H7 (cell line): Measurements from ENCODE around the gene OR1L6. TPM values are rescaled to one million over a fixed set of nuclear protein-coding genes. Genes with fewer than 3 reads are reported as not detected.

Source experiments
- DNase-seq: peaks from one replicate; pipeline ENCODE4 v3.0.0; 2012
- H3K27me3 ChIP-seq: 2 replicates; pipeline ENCODE4 v1.6.0; 2011; ENCODE audit warnings: mild to moderate bottlenecking, low read length; ENCODE audit not compliant: control insufficient read depth, insufficient read depth
- H3K36me3 ChIP-seq: replicated peaks from 2 replicates; pipeline ENCODE4 v1.5.1; 2011; ENCODE audit warnings: low read length; ENCODE audit not compliant: control insufficient read depth, insufficient read depth
- H3K4me3 ChIP-seq: 2 replicates; pipeline ENCODE4 v1.5.1; 2011; ENCODE audit warnings: low read depth, mild to moderate bottlenecking, control low read depth, low read length, moderate library complexity; ENCODE audit not compliant: insufficient read depth
- total RNA-seq: library from RNA; depleted of rRNA; stranded (reverse); fragments of >200 nt; shearing (Covaris generic); gene quantifications from 2 replicates; pipeline ENCODE4 v1.2.3, GENCODE V29; 2014; rRNA removed

OR1L6 gene
- total RNA-seq, 1 experiment from 2014 or later: not detected

DNA sequence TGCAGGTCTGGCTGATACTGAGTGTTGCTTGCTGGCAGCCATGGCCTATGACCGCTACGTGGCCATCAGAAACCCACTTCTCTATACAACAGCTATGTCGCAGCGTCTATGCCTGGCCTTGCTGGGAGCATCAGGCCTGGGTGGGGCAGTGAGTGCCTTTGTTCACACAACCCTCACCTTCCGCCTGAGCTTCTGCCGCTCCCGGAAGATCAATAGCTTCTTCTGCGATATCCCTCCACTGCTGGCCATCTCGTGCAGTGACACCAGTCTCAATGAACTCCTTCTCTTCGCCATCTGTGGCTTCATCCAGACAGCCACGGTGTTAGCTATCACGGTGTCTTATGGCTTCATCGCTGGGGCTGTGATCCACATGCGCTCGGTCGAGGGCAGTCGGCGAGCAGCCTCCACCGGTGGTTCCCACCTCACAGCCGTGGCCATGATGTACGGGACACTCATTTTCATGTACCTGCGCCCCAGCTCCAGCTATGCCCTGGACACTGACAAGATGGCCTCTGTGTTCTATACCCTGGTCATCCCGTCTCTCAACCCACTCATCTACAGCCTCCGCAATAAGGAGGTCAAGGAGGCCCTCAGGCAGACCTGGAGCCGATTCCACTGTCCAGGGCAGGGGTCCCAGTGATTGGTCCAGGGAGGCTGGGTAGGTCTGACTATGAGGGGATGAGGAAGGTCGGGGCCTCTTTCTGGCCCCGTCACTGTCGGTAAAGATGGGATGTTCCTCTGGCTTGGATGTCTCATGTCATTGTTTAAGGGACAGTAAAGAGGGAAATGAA, 47.3 kb downstream of the OR1L6 start:
- no peak for DNase-seq
- no peaks in the 10 kb centered on the region for H3K36me3 ChIP-seq
- no peaks in the 10 kb centered on the region for H3K27me3 ChIP-seq
- no peak overlapping the region for H3K4me3 ChIP-seq

DNA sequence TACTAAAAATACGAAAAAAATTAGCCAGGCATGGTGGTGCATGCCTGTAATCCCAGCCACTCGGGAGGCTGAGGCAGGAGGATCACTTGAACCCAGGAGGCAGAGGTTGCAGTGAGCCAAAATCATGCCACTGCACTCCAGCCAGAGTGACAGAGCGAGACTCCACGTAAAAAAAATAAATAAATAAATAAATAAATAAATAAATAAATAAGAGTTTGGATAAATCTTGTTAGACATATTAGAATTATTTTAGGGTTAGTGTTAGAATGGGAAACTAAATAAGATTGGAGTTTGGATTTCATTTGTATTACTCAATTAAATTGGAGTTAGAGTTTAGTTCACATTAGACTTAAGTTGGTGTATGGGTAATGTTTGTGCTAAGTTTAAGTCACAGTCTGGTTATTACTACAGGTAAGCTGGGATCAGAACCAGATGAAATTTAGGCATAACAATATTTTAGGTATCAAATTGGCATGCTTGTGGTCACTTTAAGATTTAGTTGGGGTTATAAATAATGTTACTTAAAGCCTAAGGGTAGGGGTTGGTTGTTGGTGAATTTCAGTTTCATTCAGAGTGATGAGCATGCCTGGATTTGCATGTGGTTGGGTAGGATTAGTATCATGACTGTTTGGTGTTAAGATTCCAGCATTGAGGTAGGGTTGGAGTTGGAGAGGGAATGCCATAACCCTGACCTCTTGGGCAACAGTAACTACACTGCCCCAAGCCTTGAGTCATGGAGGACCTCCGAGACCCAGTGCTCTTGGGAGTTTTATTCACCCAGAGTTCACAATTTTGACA, 50.0 kb downstream of the OR1L6 start:
- no peaks in the 10 kb centered on the region for H3K36me3 ChIP-seq

DNA sequence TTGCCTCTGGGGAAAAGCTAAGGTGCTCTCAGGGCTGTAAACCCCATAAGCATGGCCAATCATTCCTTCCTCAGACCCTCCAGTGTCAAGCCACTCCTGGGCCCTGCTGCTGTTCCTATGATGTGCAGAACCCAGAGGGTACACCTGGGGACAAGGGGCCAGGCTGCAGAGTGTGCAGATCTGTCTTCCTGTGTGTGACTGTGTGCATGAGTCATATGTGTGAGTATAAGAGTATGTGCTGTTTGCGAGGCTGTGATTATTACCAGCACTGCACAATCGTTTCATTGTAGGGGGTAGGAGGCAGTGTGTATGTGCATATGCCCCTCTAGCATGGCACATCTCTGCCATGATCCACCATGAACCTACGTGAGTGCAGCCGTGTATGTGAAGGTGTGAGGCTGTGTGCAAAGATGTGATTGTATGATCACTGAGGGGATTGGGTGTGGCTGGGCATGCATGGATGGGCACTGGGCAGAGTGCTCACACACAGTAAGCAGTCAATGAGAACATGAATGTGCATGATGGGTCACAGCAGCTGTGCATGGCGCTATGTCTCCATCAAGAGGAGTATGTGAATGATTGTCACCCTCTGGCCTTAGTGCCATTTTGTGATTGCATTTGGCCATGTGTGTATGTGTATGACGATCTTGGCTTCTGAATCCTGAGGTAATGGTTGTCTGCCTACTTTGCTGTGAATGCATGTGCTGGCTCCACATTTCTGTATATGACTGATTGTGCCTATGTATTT, 55.4 kb downstream of the OR1L6 start:
- H3K4me3 ChIP-seq: no peak overlapping the region
- no peak for DNase-seq
- H3K36me3 ChIP-seq: no peaks in the 10 kb centered on the region
- no peaks in the 10 kb centered on the region for H3K27me3 ChIP-seq

More for the DNA sequence above, 50.0 kb downstream of the OR1L6 start:
- H3K27me3 ChIP-seq: no peaks in the 10 kb centered on the region
- DNase-seq: no peak
- no peak overlapping the region for H3K4me3 ChIP-seq

Other genes starting within 250 kb of the OR1L6 start
- gene OR1J2, start 231.5 kb upstream of the OR1L6 start, total RNA-seq: not detected in 2 replicates
- not detected in 2 replicates for gene OR1J4, start 223.2 kb upstream of the OR1L6 start, total RNA-seq
- gene OR1N1, start 215.0 kb upstream of the OR1L6 start, total RNA-seq: 0.15 TPM in 1 of 2 replicates, not detected in the other
- not detected in 2 replicates for gene OR1N2, start 189.2 kb upstream of the OR1L6 start, total RNA-seq
- gene OR1L8, start 158.9 kb upstream of the OR1L6 start, total RNA-seq: not detected in 2 replicates
- not detected in 2 replicates for gene OR1Q1, start 127.6 kb upstream of the OR1L6 start, total RNA-seq
- not detected in 2 replicates for gene OR1B1, start 84.7 kb upstream of the OR1L6 start, total RNA-seq
- gene OR1L1, start 80.6 kb upstream of the OR1L6 start, total RNA-seq: not detected in 2 replicates
- not detected in 2 replicates for gene OR1L3, start 67.2 kb upstream of the OR1L6 start, total RNA-seq
- not detected in 2 replicates for gene OR1L4, start 18.3 kb upstream of the OR1L6 start, total RNA-seq
- gene OR5C1, start 46.6 kb downstream of the OR1L6 start, total RNA-seq: not detected in 2 replicates
- gene OR1K1, start 57.8 kb downstream of the OR1L6 start, total RNA-seq: not detected in 2 replicates
- 18.7 and 24.6 TPM in 2 replicates for gene PDCL, start 86.3 kb downstream of the OR1L6 start, total RNA-seq
- 21.6 and 28.0 TPM in 2 replicates for gene RC3H2, start 163.1 kb downstream of the OR1L6 start, total RNA-seq
- 8.6 and 11.7 TPM in 2 replicates for gene ZBTB6, start 171.0 kb downstream of the OR1L6 start, total RNA-seq
- gene ZBTB26, start 189.2 kb downstream of the OR1L6 start, total RNA-seq: 1.9 and 2.3 TPM in 2 replicates
- 15.6 and 28.1 TPM in 2 replicates for gene RABGAP1, start 198.7 kb downstream of the OR1L6 start, total RNA-seq